ENCODE data around the gene PDE4D.

PDE4D gene

DNA sequence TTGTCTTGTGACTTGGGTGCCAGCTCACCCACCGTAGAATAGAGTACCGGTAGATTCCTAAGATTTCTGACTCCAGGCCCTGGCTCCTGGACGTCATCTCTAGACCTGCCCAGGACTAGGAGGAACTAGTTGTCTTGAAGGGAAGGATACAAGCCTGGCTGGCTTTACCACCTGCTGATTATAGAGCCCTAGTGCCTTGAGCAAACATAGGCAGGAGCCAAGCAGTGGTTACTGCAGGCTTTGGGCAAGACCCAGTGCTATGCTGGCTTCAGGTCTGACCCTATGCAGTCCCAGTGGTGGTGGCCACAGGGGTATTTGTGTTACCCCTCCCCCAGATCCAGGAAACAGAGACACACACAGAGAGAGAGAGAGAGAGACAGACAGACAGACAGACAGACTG, 606.2 kb downstream of the PDE4D start:
- no peak for DNase-seq (ENCODE audit: low spot score)

DNA sequence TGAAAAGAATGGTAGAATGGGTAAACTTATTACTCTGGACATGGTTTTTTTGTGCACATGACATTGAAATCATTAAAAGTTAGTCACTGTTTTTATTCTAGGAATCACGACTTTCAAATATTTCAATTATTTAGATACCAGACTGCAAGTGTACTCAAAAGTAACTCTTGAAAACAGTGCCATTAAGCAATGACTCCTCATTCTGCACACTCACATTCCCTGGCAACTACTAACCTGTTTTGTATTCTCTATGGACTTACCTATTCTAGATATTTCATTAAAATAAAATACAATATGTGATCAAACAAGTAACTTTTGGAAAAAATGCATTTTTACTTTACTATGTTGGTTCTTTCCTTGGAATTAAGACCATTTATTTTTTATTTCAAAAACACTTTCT, 607.0 kb downstream of the PDE4D start:
- no peak for DNase-seq (ENCODE audit: low spot score)

DNA sequence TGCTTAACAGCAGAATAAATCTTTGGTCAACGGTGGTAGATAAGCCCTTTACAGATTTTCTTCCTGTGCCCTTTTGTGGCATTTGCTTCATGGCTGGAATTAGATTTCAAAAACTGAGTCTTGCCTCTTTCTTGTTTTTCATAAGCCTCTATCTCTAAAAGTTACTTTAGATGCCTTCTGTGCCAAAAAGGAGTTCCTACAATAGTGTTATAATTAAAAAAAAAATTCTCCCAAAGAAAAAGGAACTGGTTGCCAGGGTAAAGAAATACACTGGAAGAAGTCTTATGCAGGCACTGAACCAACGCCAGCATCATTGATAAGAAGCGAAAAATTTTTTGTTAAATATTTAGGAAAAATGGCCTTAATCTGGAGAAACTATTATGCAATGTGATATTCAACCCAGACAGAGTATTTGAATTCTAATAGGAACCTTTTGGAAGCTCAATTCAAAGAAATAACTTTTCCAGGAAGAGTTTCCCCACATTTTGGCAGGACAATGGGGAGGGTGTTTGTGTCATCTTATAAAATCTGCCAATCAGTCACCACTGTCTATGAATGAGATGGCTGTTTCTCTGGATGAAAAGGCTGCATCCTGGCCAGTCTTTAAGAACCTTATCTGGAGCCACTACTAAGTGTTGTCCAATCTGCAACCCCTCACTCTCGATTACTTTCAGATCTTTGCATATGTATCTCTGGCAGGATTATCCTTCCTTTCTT, 608.1 kb downstream of the PDE4D start:
- DNase-seq (ENCODE audit: low spot score) = no peak

DNA sequence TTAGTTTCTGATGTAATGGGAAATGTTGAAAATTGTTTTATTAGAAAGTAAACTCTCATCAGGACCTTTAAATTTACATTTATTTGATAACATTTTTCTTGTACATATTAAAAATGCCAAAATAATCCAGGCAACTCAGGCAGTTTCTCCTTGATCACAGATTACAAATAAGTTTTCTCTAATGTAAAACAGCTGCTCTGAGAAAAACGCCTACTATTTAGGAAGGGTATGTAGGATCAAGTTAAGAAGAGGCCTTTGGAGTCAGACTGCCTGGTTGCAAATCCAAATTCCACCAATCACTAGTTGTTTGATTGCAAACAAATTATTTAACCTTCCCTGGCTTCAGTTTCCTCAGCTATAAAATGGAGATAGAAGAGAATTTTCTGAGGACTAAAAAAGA, 610.8 kb downstream of the PDE4D start:
- DNase-seq (ENCODE audit: low spot score) = no peak

DNA sequence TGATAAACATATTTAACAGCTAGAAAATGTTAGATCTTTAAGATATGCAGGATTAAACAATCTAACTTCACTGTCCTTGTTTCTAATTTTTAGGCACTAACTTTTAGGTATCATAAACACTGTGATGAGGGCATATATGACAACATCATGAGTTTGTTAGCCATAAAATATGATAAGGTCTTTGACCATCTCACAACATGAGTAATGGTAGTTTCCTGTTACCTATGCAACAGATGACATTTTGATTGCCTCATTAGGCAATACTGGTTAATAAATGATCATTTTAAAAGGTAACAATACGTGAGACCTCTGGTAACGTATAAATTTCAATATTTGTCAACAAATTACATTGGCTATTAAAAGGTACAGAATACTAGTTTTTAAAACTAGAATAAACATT, 613.5 kb downstream of the PDE4D start:
- no peak for DNase-seq (ENCODE audit: low spot score)

DNA sequence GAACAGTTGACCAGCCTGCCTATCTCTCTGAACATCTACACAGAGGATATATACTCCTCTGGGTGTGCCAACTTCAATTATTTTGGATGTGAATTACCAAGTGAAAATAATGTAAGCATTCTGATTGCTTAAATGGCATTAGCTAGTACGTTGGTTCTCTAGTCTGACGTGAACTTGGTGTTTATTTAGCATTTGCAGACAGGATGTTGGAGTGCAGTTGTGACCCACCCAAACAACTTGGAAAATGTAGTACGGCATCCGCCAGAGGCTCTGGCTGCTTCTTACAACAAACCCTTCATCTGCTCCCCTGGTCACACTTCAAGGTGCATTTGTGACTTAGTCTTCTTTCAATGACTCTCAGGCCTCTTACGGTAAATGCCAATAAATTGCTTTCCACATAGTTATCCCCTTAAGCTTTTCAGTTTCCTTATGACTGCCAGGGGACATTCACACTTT, 616.6 kb downstream of the PDE4D start:
- no peak for DNase-seq (ENCODE audit: low spot score)

DNA sequence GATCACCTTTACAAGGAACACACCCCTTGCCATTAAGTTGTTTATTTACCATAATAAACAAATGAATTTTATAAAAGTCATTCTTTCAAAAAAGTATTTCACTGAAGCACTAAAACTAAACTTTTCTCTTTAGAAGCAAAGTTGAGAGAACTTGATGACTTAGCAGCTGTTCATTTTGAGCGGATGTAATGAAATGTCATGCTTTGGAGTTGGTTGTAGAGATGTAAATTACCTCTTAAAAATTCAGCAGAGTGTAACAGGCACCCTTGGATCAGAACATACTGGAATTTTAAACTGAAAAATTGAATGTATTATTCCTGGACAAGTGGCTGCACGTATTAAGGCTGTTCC, 617.2 kb downstream of the PDE4D start:
- DNase-seq (ENCODE audit: low spot score) = no peak

DNA sequence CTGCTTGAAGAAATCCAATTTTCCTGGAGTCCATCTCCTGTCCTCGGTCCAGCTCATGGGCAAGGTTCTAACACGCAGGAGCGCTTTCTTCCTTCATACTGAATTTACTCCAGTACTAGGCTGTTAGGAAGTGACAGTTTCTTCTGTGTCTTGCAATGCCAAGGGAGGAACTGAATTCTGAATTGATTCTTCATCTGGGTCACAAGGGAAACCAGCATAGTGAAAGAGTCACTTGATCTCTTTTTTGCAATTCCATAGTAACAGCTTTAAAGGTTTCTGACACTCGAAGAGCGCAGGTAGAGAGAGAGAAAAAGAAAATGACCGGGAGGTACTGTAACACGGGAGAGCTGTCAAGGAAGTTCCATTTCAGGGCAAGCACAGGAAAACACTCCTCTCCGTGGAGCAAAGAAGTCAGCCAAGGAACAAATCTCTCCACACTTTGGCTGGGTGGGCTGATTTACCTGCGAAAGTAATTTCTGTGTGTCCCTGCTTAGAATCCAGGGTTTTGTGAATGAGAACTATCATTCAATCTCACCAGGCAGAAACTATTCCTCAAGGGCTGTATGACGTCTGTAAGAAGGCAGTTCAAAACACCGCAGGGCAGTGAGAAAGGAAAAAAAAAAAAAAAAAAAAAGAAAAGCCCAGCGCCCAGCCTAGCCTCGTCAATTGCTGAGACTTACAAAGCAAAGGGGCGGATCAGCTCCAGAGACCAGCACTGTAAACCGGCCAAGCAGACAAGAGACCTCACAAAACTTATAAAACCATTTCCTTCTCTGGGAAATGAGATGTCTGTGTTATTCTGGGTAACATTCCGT, 617.8 kb downstream of the PDE4D start:
- no peak for DNase-seq (ENCODE audit: low spot score)

DNA sequence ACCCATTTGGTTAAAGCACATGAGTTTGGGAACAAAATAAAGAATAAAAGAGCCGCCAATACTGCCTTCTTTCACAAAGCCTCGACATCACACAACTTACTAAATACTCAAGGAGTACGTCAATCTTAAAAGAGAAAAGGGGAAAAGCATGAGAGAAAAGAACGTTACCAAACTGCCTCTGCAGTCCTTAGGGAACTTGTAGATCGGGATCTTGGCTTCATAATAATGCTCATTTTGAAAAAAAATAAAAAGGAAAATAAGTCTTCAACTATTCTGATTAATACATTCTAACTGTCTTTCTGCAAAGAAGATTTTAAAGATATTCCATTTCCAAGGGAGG, 618.4 kb downstream of the PDE4D start:
- no peak for DNase-seq (ENCODE audit: low spot score)

DNA sequence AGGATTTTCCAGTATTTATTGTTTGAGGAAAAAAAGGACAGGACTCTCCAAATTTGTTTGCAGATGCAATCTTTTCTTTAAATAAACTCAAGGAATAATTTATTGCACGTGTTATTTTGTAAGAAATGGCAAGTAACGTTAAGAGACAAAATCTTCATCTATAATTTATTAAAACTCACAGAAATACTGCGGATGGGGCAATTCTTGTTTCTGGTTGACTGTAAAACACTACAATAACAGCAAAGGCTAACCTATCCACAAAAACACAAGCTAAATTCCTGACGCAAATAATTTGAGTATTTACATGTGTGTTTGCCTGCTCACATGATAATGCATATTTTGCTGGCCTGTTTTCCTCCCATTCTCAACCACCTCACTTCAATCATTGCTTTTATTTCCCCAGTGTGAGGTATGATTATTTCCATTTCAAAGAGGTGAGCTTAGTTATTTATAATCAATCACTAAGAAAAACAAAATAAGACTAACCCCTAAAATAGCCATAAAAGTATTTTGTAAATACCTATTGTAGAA, 619.4 kb downstream of the PDE4D start:
- DNase-seq (ENCODE audit: low spot score) = no peak

DNA sequence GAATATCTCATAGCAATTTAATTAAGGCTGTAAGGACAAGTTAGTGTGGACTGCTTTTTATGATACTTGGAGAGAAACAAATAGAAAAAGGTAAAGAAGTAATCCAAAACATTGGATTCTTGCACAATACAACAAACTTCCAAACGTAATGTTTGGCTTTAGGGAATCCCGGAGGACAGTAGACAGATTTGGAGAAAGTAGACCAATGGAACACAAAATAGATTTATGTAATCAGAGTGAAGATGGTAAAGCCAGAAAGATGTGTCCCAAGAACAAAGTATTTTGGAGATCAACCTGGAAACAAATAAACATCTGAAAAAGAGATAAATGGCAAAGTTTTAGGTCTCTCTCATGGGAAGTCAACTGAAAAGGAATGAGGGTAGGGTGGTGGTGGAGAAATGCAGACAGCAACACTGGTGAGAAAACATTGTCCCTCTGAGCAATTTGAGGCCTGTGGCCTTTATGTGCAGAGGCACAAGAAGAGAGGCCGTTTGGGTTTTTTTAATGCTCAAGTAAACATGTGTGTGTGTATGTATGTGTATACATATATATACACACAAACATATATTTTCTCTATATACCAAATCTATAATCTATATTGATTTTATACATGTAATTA, 620.6 kb downstream of the PDE4D start:
- DNase-seq (ENCODE audit: low spot score) = no peak

DNA sequence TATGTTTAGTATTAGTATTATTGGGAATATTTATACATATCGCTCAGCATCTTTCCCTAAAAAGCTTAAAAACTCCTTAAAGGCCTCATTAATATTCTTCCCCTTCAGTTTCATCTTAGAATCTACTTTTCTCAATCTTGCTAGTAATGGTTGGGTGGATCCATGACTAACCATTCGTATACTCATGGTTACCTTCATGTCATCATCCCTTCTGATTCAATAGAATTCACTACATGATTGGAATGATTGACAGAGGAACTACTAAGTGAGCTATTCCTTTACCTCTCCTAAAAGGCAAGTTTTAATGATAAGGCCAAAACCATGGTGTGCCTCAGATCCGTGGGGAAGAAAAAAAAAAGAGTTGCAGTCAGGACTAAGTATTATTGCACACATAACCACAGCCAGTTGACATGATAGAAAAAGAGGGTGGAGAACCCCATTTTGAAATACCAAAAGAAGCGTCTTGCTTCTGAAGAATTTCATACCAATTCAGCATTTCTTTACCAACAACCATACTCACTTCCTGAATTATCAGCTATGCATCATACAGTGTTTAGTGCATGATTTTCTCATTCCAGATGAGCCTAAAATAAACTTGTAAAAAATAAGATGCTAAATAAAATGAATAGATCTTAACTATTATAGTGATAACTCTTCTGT, 624.6 kb downstream of the PDE4D start:
- no peak for DNase-seq (ENCODE audit: low spot score)

DNA sequence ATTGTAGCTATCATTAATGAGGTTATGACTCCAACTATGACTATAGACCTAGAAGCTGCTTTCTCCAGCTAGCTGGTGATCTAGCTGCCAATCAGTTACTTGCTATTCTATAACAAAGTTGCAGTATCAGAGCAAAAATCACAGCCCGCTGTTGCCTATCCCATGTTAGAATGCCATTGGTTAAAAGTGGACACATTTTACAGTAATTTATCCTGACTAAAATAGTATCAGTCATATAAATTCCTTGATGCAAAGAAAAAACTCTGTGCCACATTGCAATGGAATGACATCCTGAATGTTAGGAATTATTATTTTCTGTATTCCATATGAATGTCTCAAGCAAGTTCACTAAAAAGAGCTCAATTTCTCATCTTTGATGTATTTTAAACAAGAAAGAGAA, 626.5 kb downstream of the PDE4D start:
- no peak for DNase-seq (ENCODE audit: low spot score)

DNA sequence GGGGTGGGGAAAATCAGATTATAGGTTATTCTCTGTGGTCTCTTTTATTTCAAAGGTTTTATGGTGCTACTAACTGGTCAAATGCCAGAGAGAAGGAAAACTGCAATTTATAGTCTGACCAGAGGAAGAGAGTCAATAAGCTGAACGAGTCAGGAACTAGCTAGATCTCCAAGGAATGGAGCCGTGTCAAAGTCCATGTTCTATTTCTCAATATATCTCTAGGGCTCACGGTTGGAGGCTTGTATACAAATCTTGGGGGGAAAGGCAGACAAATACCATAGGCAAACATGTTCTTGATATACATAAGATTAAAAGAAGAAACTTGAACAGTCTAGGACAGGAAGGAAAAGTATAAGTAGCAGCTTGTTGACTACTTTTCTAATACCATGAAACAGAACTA, 627.1 kb downstream of the PDE4D start:
- DNase-seq (ENCODE audit: low spot score) = no peak

DNA sequence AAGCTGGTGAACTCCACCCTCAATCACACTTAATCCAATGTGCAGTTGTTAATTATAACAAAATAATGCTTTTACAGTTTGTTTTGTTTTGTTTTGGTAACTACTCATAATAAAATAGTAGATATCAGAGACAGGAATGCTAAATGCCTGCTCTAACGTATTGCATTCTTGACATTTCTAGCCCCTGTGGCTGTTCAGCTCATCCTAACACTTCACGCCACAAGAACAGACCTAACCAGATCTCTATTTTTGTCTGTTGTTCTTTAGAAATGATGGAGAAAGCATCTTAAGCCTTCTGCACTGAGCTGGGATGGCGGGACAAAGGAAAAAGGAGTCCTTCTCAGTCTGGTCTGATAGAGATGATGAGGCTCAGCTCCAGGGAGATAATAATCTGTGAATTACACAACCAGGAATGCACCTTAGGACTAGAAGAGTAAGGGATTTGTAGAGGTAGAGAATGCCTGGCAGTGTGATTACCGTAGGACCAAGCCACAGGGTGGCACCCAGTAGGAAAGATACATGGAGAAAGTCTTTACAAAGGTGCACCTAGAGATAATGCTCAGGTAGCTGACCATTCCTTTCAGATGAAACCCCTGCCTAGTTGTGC, 628.8 kb downstream of the PDE4D start:
- no peak for DNase-seq (ENCODE audit: low spot score)

DNA sequence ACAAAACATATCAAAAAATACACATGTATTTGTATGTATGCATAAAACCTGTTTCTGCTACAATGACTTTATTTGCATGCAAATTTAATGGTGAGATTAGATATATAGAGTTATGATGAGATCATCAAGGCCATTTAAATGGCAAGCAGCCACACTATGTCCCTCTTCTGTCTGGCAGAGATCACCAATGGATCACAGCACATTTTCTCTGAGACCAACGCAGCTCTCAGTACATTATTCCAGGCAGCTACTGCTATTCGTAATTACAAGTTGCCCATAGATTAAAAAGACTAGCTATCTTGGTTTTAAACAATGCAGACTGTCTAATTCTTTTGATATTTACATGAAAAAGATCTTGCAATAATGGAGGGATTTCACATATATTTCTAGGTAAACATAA, 629.5 kb downstream of the PDE4D start:
- no peak for DNase-seq (ENCODE audit: low spot score)

DNA sequence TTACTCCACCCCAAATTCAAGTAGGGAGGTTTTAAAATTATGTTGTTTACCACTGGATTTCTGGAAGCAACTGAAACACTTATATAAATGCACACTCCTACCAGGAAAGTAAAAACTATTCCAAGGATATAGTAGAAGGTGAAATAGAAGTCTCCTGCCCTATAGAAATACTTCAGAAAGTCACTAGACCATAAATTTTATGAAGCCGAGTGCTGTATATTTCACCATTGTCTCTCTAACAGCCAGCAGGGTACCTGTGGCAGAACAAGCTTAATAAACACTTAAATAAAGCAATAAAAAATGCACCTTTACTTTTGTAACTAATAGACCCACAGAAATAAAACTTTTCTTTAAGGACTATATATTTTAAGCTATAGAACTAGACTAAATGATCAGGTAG, 631.6 kb downstream of the PDE4D start:
- no peak for DNase-seq (ENCODE audit: low spot score)

DNA sequence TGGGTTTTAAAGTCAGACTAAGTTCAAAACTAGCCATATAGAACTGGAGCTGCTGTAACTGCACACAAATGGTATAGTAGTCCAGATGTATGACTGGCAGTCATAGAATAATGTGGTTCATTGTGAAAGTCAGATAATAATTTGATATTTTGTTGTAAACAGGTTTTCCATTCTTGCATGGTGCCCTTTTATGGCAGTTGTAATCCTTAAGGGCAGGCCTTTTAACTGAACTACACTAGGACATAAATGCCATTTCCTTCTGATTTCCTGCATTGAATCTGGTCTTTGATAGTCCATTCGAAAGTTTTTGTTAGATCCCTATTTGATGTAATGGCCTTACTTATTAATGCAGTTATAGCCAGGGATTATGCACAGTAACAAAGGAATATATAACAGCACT, 632.6 kb downstream of the PDE4D start:
- DNase-seq (ENCODE audit: low spot score) = no peak

DNA sequence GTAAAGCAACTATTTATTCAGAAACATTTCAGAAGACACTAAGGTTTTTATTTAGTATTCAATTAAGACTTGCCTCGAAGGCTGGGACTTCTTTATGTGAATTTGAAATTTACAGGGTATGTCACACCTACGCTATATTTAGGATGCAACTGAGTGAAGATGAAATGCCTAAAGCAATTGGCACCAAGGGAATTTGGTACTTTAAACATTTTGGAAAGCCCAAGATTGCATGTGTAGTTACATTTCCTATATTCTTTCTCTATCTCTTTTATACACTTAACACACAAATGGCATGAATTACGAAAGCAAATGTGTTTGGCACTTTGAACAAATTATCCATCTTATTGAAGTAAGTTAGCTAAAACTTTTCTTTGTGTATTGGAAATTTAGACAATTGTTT, 633.3 kb downstream of the PDE4D start:
- no peak for DNase-seq (ENCODE audit: low spot score)

DNA sequence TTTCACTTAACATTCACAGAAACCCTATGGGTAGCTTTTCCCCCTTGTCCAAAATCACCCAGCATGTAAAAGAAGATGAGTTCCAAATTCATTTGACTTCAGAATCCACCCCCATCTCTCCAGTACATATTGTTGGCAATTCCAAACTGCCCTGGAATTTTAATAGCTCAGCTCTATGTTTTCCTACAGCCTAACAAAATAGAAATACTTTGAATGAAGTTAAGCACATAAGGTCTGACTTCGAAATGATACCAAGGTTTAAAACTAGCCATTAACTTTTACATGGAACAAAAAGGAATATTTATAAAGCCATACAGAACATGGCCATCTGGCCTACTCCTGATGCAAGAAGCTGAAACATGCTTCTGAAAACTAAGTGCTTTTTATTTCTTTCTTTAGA, 634.3 kb downstream of the PDE4D start:
- DNase-seq (ENCODE audit: low spot score) = no peak

DNA sequence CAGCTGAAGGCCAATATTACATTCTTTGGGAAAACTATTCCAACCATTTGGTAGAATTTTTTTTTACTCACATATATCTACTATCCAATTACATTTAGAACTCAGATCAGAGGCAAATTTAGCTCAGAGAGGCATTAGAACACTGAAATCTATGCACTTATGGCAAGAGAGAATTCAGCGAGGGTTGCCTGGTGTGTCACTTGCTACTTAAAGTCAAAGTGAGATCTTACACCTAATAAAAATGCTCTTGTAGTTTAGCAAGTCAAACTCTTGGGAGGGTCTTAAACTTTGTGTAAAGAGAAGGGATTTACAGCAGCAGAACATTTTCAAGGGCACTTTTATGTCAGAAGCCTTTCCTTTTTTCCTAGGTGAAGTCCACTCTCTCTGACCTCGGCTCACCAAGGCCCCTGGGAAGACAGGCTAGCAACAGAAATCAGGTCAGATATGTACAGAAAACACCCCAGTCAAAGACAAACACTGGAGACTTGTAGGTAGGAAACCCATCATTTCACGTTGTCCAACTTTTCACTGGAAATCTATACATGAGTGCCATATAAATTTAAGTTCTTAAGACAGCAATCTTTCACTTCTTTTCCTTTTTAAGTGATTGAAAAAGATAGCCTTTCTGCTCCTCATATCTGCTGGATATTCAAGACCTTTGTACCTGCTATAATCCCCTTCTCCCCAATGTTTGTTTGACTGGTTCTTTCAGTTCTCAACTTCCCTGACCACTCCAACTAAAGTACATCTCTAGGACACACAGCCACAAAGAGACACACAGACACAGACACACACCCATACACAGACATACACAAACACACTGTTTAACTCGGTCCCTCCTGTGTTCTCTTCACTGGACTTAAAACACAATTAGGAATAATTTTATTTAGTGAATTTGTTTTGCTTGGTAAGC, 635.8 kb downstream of the PDE4D start:
- no peak for DNase-seq (ENCODE audit: low spot score)

Data from hematopoietic multipotent progenitor cell treated with erythropoietin and hydrocortisone succinate and interleukin-3 and kit ligand, for 15 days (in vitro differentiated cells).